Sigmoid colon (tissue), 7 donors: ENCODE measurements around the gene TAS1R2. TPM values are rescaled to one million over a fixed set of nuclear protein-coding genes. Genes with fewer than 3 reads are reported as not detected.

Experiments
- DNase-seq: peaks from one replicate; pipeline ENCODE4 v3.0.0-alpha.2; 2019
- H3K27ac ChIP-seq, 4 donors: fragments of 200-600 bp; sonication (generic); one replicate each; pipeline ENCODE4 v1.5.1; 2016 to 2019; ENCODE audit warnings: mild to moderate bottlenecking in 1 of 4
- H3K27me3 ChIP-seq, 3 donors: fragments of 200-600 bp; sonication (generic); one replicate each; pipeline ENCODE4 v1.5.1; 2019; ENCODE audit warnings: mild to moderate bottlenecking in 1 of 3
- H3K36me3 ChIP-seq, 4 donors: fragments of 200-600 bp; sonication (generic); one replicate each; pipeline ENCODE4 v1.5.1; 2016 to 2019
- H3K4me1 ChIP-seq, 4 donors: fragments of 200-600 bp; sonication (generic); one replicate each; pipeline ENCODE4 v1.5.1; 2017 to 2019
- H3K4me3 ChIP-seq, 4 donors: fragments of 200-600 bp; sonication (generic); one replicate each; pipeline ENCODE4 v1.5.1; 2017 to 2019; ENCODE audit warnings: mild to moderate bottlenecking in 2 of 4, moderate library complexity in 1 of 4
- H3K9me3 ChIP-seq, 4 donors: fragments of 200-600 bp in 3 of 4; sonication (generic) in 3 of 4; one replicate each; pipeline versions ENCODE4 v1.5.1 to v1.6.1; 2013 to 2019
- EP300 ChIP-seq, 4 donors: sonication (generic); formaldehyde crosslinking; IDR thresholded peaks; one replicate each; pipeline ENCODE4 v1.6.1; 2017; ENCODE audit warnings: antibody characterized with exemption in 4 of 4
- POLR2A ChIP-seq, 2 donors: fragments of 450-650 bp; IDR thresholded peaks; one replicate each; pipeline ENCODE4 v1.6.1; 2016; ENCODE audit warnings: antibody characterized with exemption in 2 of 2, mild to moderate bottlenecking in 2 of 2, moderate library complexity in 2 of 2
- POLR2AphosphoS5 ChIP-seq, 4 donors: sonication (generic); formaldehyde crosslinking; IDR thresholded peaks; one replicate each; pipeline ENCODE4 v1.6.1; 2017; ENCODE audit warnings: antibody characterized with exemption in 4 of 4
- WGBS, 2 donors: extraction: QIAGEN DNeasy Blood & Tissue Kit; methylation state at CpG; one replicate each; pipeline ENCODE4 v1.1.7; 2013; 5-methylcytosine and 5-hydroxymethylcytosine counted together
- intact Hi-C: fragments of 100-400 bp; cut with DNase I; formaldehyde crosslinking; loops from one replicate; pipeline ENCODE4 v1.15.1; 2023
- polyA plus RNA-seq, 3 donors: library from polyadenylated mRNA; stranded (reverse); fragments of 200-250 nt; gene quantifications; one replicate each; pipeline ENCODE4 v1.2.3, GENCODE V29; 2013
- total RNA-seq, 4 donors: library from RNA; depleted of rRNA; stranded (reverse); fragments of >200 nt; gene quantifications; one replicate each; pipeline ENCODE4 v1.1.0, GENCODE V29; 2016
- TF ChIP-seq, protein P1 (sequence below), 4 experiments: fragments of 450-650 bp in 3 of 4; fragments of 200-600 bp in 1 of 4; IDR thresholded peaks; one replicate each; pipeline ENCODE4 v1.5.1; 2016 to 2019; ENCODE audit warnings: antibody characterized with exemption in 4 of 4, mild to moderate bottlenecking in 3 of 4, moderate library complexity in 2 of 4
- donor health status: healthy with polysubstance abuse.
- donor health status: Bipolar disorder and iron deficiency.
- donor health status: healthy.

Gene TAS1R2
- total and polyA plus RNA-seq, 7 donors: not detected

DNA sequence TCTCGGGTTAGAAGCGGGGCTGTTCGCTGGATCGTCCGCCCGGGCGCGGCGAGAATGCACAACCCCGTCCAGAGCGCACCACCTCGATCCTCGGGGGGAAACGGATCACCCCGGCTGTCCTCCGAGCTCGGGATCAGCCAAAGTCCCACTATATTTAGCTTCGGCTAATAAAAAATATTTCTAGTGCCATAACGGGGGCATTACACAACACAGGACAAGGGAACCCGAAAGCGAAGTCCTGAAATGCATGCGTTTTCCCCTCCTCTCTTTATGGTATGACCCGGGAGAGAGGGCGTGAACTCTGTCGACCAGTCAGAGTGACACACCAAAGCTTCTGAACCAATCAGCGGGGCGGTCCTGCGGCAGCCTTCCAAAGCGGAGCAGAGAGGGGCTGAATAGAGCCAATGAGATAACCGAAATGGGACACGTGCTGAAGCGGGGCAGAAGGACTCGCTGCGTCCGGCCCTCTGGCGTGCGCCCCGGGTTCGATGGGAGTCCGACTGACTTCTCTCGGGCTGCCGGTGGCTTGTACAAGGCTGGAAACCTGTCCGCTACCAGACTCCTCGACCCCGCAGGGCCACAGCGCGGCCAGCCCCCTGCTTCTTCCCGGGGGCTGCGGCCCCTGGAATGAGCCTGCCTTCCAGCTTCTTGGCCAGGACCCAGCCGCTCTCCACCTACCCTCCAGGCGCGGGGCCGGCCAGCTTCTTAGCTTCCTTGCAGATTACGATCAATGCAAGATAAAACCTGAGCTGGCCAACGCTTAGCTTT, 43.2 kb upstream of the TAS1R2 start, which contains the start of gene ALDH4A1:
Gene ALDH4A1 (minus strand): TSS at position 33 of the 768 bp plus-strand sequence. CDS start 32 bp downstream, at position 1.
- Histone ChIP-seq H3K27ac (peak within 1 kb of the TSS; percentile 88 to 94 (median 90)), H3K4me1 (peaks cover 0 to 30% (median 27%) of the 10 kb centered on the region in 4 donors), H3K9me3 (no peaks in the 10 kb centered on the region), H3K36me3 (peaks cover 0 to 9% (median 3%) of the 10 kb centered on the region in 4 donors), H3K27me3 (no peaks in the 10 kb centered on the region), H3K4me3 (peak within 1 kb of the TSS; percentile 61 to 94 (median 75))
- TF ChIP-seq EP300 (IDR thresholded peaks at IDR 0.05) (no peak), POLR2AphosphoS5 (IDR thresholded peaks at IDR 0.05) (peak; percentile 47 to 77 (median 64))
- DNase-seq: peak; percentile 99
- intact Hi-C loops: loop anchor here (10.0 kb wide), 2 partner anchors 312 to 342 kb away; partner anchors contain the start of gene UBR4
- 0% methylated on average over 55 of the region's 55 CpGs for WGBS, 2 donors

DNA sequence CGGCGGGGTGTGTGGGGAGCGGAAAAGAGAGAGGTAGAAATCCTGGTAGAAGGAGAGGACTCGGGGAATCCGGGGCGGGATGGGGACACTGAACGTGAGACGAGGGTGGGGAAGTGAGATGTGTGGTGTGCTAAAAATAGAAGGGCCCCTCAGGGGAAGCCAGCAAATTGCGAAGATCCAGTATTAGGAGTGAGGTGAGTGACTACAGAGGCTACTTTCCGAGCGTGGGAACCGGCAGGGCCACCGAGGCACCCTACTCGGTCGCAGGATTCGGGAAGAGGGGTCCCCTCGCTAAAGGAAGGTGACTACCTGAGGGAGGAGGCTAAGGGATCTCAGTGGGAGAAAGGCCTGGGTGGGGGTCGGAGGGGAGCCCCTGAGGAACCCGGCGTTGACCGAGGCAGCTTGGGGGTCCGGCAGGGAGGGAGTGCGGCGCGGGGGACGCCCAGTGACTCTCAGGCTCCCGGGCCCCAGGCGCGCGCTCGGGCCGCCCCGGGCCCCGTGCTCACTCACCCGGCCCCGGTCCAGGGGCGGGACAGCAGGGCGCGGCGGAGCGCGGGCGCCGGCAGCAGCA, 42.6 kb upstream of the TAS1R2 start:
- peaks cover 0 to 24% (median 20%) of the 10 kb centered on the region in 4 donors for H3K4me1 ChIP-seq
- peak overlapping the region; percentile 88 to 94 (median 90) for H3K27ac ChIP-seq
- H3K27me3 ChIP-seq: no peaks in the 10 kb centered on the region
- intact Hi-C loops: loop anchor here (10.0 kb wide), 2 partner anchors 313 to 343 kb away; partner anchors contain the start of gene UBR4
- WGBS, 2 donors: 1% methylated on average over 44 of the region's 44 CpGs
- no peaks in the 10 kb centered on the region for H3K9me3 ChIP-seq
- no peak for DNase-seq
- peaks cover 0 to 7% (median 3%) of the 10 kb centered on the region in 4 donors for H3K36me3 ChIP-seq
- H3K4me3 ChIP-seq: peak overlapping the region; percentile 61 to 94 (median 75)
- TF ChIP-seq POLR2A (IDR thresholded peaks at IDR 0.05) (no peak), EP300 (IDR thresholded peaks at IDR 0.05) (no peak), POLR2AphosphoS5 (IDR thresholded peaks at IDR 0.05) (no peak)
- TF ChIP-seq, protein P1, sequence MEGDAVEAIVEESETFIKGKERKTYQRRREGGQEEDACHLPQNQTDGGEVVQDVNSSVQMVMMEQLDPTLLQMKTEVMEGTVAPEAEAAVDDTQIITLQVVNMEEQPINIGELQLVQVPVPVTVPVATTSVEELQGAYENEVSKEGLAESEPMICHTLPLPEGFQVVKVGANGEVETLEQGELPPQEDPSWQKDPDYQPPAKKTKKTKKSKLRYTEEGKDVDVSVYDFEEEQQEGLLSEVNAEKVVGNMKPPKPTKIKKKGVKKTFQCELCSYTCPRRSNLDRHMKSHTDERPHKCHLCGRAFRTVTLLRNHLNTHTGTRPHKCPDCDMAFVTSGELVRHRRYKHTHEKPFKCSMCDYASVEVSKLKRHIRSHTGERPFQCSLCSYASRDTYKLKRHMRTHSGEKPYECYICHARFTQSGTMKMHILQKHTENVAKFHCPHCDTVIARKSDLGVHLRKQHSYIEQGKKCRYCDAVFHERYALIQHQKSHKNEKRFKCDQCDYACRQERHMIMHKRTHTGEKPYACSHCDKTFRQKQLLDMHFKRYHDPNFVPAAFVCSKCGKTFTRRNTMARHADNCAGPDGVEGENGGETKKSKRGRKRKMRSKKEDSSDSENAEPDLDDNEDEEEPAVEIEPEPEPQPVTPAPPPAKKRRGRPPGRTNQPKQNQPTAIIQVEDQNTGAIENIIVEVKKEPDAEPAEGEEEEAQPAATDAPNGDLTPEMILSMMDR (IDR thresholded peaks at IDR 0.05): no peak

DNA sequence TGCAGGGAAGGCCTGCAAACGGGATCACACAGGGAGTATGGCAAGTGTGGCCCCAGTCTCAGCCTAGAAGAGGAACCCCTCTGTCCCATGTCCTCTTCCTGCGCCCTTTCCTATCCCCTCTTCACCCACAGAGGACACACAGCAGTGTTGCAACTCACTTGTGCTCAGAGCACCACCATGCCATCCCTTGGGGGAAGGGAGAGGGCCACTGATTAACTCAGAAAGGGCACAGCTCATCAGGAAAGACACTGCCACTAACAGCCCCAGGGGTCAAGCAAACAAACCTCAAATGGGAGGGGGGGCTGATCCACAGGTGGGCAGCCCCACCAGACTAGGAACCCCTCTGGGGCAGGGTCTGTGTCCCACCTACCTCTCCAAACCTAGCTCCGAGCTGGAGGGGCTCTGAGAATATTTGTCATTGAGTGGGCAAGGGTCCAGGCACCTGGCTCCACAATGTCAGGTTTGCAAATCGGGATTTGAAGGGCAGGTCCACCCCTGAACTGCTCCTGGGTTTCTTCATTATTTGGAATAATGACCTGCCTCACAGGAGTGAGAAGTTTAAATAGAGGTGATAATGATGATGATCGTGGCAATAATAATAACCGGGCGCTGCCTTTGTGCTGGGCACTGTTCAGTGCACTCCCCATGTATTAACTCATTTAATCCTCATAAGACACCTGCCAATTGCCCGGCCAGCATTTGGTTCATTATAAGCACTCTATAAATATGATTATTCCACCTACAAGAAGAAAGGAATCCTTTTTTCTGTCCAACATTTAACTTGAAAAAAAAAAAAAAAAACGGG, 41.9 kb upstream of the TAS1R2 start:
- Histone ChIP-seq H3K36me3 (peaks cover 0 to 7% (median 3%) of the 10 kb centered on the region in 4 donors), H3K27me3 (no peaks in the 10 kb centered on the region), H3K27ac (peak overlapping the region in 3 of 4 donors; percentile 89 to 94 (median 92)), H3K4me3 (peak overlapping the region in 3 of 4 donors; percentile 68 to 94 (median 82)), H3K9me3 (no peaks in the 10 kb centered on the region), H3K4me1 (peaks cover 0 to 22% (median 16%) of the 10 kb centered on the region in 4 donors)
- intact Hi-C loops: loop anchor here (10.0 kb wide), 2 partner anchors 313 to 343 kb away; partner anchors contain the start of gene UBR4
- WGBS, 2 donors: 42 to 56% methylated on average over 9 of the region's 9 CpGs
- TF ChIP-seq POLR2AphosphoS5 (IDR thresholded peaks at IDR 0.05) (no peak), EP300 (IDR thresholded peaks at IDR 0.05) (no peak), POLR2A (IDR thresholded peaks at IDR 0.05) (no peak)
- TF ChIP-seq, protein P1 (IDR thresholded peaks at IDR 0.05): no peak
- DNase-seq: no peak

DNA sequence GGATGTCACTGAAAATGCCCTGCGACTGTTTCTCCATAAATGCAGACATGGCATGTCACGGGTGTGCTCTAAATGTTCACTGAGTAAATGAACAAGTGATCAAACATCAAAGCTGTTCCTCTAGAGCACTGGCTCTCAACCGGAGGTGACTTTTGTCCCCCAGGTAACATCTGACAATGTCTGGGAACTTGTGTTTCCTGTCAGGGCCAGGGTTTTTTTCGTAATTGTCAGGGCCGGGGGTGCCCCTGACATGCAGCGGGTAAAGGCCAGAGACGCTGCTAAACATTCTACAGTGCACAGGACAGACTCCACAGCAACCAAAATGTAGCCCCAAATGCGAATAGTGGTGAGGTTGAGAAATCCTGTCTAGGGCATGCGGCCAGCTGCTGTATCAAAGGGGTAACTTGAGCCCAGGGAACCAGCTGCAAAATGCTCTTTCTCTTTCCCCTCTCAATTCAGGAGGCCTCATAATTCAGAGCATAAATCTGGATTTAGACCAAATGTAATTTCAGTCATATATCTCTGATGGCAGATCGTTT, 40.9 kb upstream of the TAS1R2 start:
- no peak for DNase-seq
- WGBS, 2 donors: 73 to 79% methylated on average over 10 of the region's 10 CpGs
- no peak for TF ChIP-seq POLR2A (IDR thresholded peaks at IDR 0.05)
- no peak for TF ChIP-seq POLR2AphosphoS5 (IDR thresholded peaks at IDR 0.05)
- TF ChIP-seq, protein P1 (IDR thresholded peaks at IDR 0.05): no peak
- no peak for TF ChIP-seq EP300 (IDR thresholded peaks at IDR 0.05)
- intact Hi-C loops: loop anchor here (10.0 kb wide), 2 partner anchors 314 to 344 kb away; partner anchors contain the start of gene UBR4
- Histone ChIP-seq H3K4me3 (no peak overlapping the region), H3K27ac (peak overlapping the region in 1 of 4 donors; percentile 4), H3K4me1 (peaks cover 0 to 22% (median 16%) of the 10 kb centered on the region in 4 donors), H3K27me3 (no peaks in the 10 kb centered on the region), H3K9me3 (no peaks in the 10 kb centered on the region), H3K36me3 (no peaks in the 10 kb centered on the region)
